Measurements from ENCODE around the gene ROR1. TPM values are rescaled to one million over a fixed set of nuclear protein-coding genes. Genes with fewer than 3 reads are reported as not detected.

The ROR1 gene
- total RNA-seq, 2 experiments from 2014 or later = not detected

- Mint-ChIP-seq H3K9me3 (no peaks in the 10 kb centered on the region), H3K27me3 (peaks cover 66% of the 10 kb centered on the region), H3K36me3 (ENCODE audit: low read depth) (no peaks in the 10 kb centered on the region), H3K27ac (no peak overlapping the region), H3K4me1 (peaks cover 15% of the 10 kb centered on the region), H3K4me3 (peak overlapping the region; percentile 72)
- no peak for DNase-seq
- CTCF ChIA-PET = no interaction called here
- POLR2A ChIA-PET = no interaction called here
Observed at GRCh38 chr1:63772876-63773275, 941 bp upstream of the ROR1 start.

DNA sequence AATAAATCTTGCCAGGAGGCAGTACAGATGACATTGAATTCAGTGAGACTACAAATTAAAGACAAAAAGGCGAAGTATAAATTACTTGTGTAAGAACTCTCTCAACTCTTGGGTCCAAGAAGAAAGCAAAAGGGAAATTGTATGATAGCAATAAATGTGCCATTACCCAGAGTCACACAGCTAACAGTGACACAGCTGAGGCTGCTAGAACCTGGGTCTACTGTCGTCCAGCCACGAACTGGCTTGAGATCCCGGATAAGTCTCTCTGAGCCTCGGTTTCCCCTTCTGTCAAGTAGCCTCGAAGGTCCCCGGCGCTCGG is 362 bp upstream of the ROR1 start:
- no peak overlapping the region for H3K27ac Mint-ChIP-seq
- peak overlapping the region; percentile 72 for H3K4me3 Mint-ChIP-seq
- CTCF ChIA-PET = interaction anchor here (1.0 kb wide), 1 partner anchor 20 kb away, joined by 3 read pairs; no protein-coding TSS in a partner anchor
- no peak for DNase-seq
- no peaks in the 10 kb centered on the region for H3K9me3 Mint-ChIP-seq
- POLR2A ChIA-PET = no interaction called here
- H3K27me3 Mint-ChIP-seq = peaks cover 69% of the 10 kb centered on the region
- H3K4me1 Mint-ChIP-seq = peaks cover 15% of the 10 kb centered on the region
- no peaks in the 10 kb centered on the region for H3K36me3 Mint-ChIP-seq (ENCODE audit: low read depth)

DNA sequence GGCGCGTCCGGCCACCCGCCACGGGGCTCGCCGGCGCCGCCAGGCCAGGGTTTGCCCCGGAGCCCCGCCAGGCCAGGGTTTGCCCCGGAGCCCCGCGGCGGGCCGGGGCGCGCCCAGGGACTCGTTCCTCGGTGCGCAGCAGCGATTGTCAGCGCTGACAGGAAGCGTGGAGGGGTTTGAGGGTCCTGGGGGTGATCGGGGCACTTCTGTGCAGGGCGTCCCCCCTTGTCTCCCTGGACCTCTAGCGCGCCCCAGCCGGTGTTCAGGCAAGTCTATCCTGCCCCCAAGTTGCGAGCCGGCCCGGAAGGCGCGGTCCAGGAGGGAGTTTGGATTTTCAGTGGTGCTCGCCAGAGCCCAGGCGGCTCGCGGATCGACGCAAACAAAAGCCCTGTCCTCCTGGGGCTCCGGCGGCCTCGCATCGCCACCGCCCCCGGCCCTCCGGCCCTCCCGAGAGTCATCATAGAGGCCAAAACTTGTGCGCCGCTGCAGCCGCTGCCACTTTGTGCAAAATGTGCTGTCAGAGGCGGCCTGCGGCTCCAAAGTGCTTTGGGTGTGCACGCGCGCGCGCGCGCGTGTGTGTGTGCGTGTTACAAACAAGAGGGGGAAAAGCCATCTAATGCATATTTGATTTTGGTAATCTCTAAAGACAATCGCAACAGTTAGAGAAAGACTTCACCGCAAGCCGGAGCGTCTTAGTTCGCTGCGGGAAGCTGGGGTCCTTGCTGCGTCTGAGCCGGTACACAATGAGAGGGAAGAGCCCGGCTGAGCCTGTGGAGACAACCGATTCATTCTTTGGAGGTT is 1.0 kb downstream of the ROR1 start:
- DNase-seq = no peak
- ChIA-PET POLR2A (no interaction called here), CTCF (interaction anchor here (0.8 kb wide), 1 partner anchor 112 kb away, joined by 3 read pairs; no protein-coding TSS in a partner anchor)
- H3K4me3 Mint-ChIP-seq = peak overlapping the region; percentile 41
- H3K27ac Mint-ChIP-seq = no peak overlapping the region
- no peaks in the 10 kb centered on the region for H3K9me3 Mint-ChIP-seq
- no peaks in the 10 kb centered on the region for H3K36me3 Mint-ChIP-seq (ENCODE audit: low read depth)
- H3K4me1 Mint-ChIP-seq = peaks cover 15% of the 10 kb centered on the region
- peaks cover 76% of the 10 kb centered on the region for H3K27me3 Mint-ChIP-seq

GRCh38 chr1:63775418-63776127 is 1.8 kb downstream of the ROR1 start:
- POLR2A ChIA-PET = no interaction called here
- Mint-ChIP-seq H3K27ac (no peak overlapping the region), H3K9me3 (no peaks in the 10 kb centered on the region), H3K4me1 (peaks cover 15% of the 10 kb centered on the region), H3K4me3 (peak overlapping the region; percentile 41), H3K36me3 (ENCODE audit: low read depth) (no peaks in the 10 kb centered on the region), H3K27me3 (peaks cover 77% of the 10 kb centered on the region)
- CTCF ChIA-PET = interaction anchor here (0.8 kb wide), 1 partner anchor 111 kb away, joined by 3 read pairs; no protein-coding TSS in a partner anchor
- no peak for DNase-seq

GRCh38 chr1:63777286-63777685 is 3.5 kb downstream of the ROR1 start:
- CTCF ChIA-PET = no interaction called here
- Mint-ChIP-seq H3K36me3 (ENCODE audit: low read depth) (no peaks in the 10 kb centered on the region), H3K27me3 (peaks cover 69% of the 10 kb centered on the region), H3K9me3 (no peaks in the 10 kb centered on the region), H3K4me3 (no peak overlapping the region), H3K4me1 (peaks cover 15% of the 10 kb centered on the region), H3K27ac (no peak overlapping the region)
- DNase-seq = no peak
- POLR2A ChIA-PET = no interaction called here

GRCh38 chr1:63777965-63778880 is 4.4 kb downstream of the ROR1 start:
- H3K4me3 Mint-ChIP-seq = no peak overlapping the region
- ChIA-PET CTCF (interaction anchor here (1.6 kb wide), 1 partner anchor 8 kb away, joined by 5 read pairs; no protein-coding TSS in a partner anchor), POLR2A (interaction anchor here (0.6 kb wide), 1 partner anchor 887 kb away, joined by 3 read pairs; no protein-coding TSS in a partner anchor)
- H3K36me3 Mint-ChIP-seq (ENCODE audit: low read depth) = no peaks in the 10 kb centered on the region
- H3K9me3 Mint-ChIP-seq = no peaks in the 10 kb centered on the region
- no peak for DNase-seq
- H3K27me3 Mint-ChIP-seq = peaks cover 59% of the 10 kb centered on the region
- no peak overlapping the region for H3K27ac Mint-ChIP-seq
- peaks cover 11% of the 10 kb centered on the region for H3K4me1 Mint-ChIP-seq

- DNase-seq = no peak
- H3K9me3 Mint-ChIP-seq = no peaks in the 10 kb centered on the region
- no peak overlapping the region for H3K4me3 Mint-ChIP-seq
- POLR2A ChIA-PET = interaction anchor here (0.6 kb wide), 1 partner anchor 20 kb away, joined by 3 read pairs; no protein-coding TSS in a partner anchor
- H3K27ac Mint-ChIP-seq = no peak overlapping the region
- CTCF ChIA-PET = interaction anchor here (1.6 kb wide), 1 partner anchor 10 kb away, joined by 5 read pairs; no protein-coding TSS in a partner anchor
- H3K36me3 Mint-ChIP-seq (ENCODE audit: low read depth) = no peaks in the 10 kb centered on the region
- H3K27me3 Mint-ChIP-seq = peaks cover 53% of the 10 kb centered on the region
- peaks cover 5% of the 10 kb centered on the region for H3K4me1 Mint-ChIP-seq
Observed at GRCh38 chr1:63779338-63780211, 5.8 kb downstream of the ROR1 start.

DNA sequence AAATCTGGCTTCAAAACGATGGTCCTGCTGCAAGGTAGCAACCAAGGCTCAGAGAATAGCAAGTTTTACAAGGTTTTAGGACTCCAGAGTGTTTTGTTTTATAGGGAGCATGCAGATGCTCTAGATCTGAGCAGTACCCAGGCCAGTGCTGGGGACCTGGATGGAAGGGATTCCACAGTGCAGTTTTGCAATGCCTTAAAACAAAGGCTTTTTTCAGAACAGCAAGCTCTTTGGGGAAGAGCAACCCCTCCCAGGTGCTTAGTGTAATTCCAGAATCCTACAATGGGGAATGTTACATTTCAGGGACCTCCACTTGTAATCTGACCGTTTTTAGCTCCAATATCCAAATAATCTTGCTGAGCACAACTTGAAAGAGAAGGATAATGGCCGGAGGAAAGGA is 6.7 kb downstream of the ROR1 start:
- Mint-ChIP-seq H3K27ac (no peak overlapping the region), H3K27me3 (peaks cover 44% of the 10 kb centered on the region), H3K9me3 (no peaks in the 10 kb centered on the region), H3K36me3 (ENCODE audit: low read depth) (no peaks in the 10 kb centered on the region), H3K4me1 (no peaks in the 10 kb centered on the region), H3K4me3 (no peak overlapping the region)
- ChIA-PET CTCF (no interaction called here), POLR2A (interaction anchor here (0.7 kb wide), 1 partner anchor 163 kb away, joined by 3 read pairs; no protein-coding TSS in a partner anchor)
- no peak for DNase-seq

DNA sequence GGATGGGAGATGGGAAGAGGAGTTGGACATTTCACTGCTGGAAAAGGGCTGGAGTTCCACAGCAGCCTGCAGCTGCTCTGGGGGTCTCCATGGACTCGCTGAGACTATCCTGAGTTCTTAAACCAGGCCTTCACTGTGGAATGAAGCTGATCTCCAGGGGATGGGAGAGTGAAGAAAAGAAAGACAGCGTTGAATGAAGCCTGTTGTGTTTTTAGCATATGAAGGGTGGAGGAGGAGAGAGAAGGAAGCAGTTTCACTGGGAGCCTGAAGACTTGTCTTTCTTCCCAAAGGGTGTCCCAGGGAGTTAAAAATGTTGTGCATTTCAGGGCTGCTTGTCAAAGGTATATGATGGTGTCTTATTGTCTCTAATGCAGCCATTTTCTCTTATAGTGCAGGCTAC is 9.2 kb downstream of the ROR1 start:
- Mint-ChIP-seq H3K27me3 (peaks cover 21% of the 10 kb centered on the region), H3K27ac (no peak overlapping the region), H3K4me3 (no peak overlapping the region), H3K4me1 (no peaks in the 10 kb centered on the region), H3K36me3 (ENCODE audit: low read depth) (no peaks in the 10 kb centered on the region), H3K9me3 (no peaks in the 10 kb centered on the region)
- POLR2A ChIA-PET = no interaction called here
- CTCF ChIA-PET = no interaction called here
- no peak for DNase-seq

DNA sequence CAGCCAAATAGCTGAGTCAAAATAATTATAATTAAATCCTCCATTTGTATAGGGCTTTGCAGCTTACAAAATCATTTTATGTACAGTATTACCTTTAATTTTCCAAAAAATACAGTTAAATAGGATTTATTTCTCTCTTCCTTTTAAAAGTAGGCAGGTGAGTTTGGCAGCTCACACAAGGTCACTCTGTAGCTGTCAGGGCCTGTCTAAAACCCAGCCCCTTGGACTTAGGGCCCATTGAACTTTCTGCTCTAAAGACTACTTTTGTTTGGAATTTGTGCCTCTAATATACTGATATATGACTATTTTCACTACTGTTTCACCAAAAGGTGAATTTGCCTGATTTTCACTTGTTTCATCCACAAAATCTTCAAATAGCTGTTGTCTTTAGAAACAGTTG is 10.3 kb downstream of the ROR1 start:
- POLR2A ChIA-PET = no interaction called here
- H3K4me3 Mint-ChIP-seq = no peak overlapping the region
- peaks cover 14% of the 10 kb centered on the region for H3K27me3 Mint-ChIP-seq

GRCh38 chr1:63784489-63785390 is 10.9 kb downstream of the ROR1 start:
- ChIA-PET CTCF (no interaction called here), POLR2A (no interaction called here)
- Mint-ChIP-seq H3K4me1 (peaks cover 2% of the 10 kb centered on the region), H3K36me3 (ENCODE audit: low read depth) (no peaks in the 10 kb centered on the region), H3K4me3 (no peak overlapping the region), H3K27me3 (peaks cover 9% of the 10 kb centered on the region), H3K9me3 (no peaks in the 10 kb centered on the region), H3K27ac (no peak overlapping the region)
- no peak for DNase-seq

More for the DNA sequence above, 10.3 kb downstream of the ROR1 start:
- CTCF ChIA-PET = interaction anchor here (0.5 kb wide), 1 partner anchor 49 kb away, joined by 3 read pairs; no protein-coding TSS in a partner anchor
- Mint-ChIP-seq H3K36me3 (ENCODE audit: low read depth) (no peaks in the 10 kb centered on the region), H3K4me1 (no peaks in the 10 kb centered on the region), H3K27ac (no peak overlapping the region), H3K9me3 (no peaks in the 10 kb centered on the region)
- no peak for DNase-seq
